Urinary bladder (tissue), 4 donors: ENCODE measurements around the gene IRF2. TPM values are rescaled to one million over a fixed set of nuclear protein-coding genes. Genes with fewer than 3 reads are reported as not detected.

Experiments used
- DNase-seq: peaks from one replicate; pipeline ENCODE4 v3.0.0-alpha.2; 2015; ENCODE audit errors: extremely low spot score
- H3K27ac ChIP-seq: one replicate; pipeline ENCODE4 v1.5.1; 2013; ENCODE audit warnings: low read depth, mild to moderate bottlenecking, moderate library complexity
- H3K36me3 ChIP-seq: one replicate; pipeline ENCODE4 v1.6.1; 2013; ENCODE audit warnings: mild to moderate bottlenecking, moderate library complexity; ENCODE audit not compliant: insufficient read depth
- H3K4me1 ChIP-seq: one replicate; pipeline ENCODE4 v1.6.1; 2013; ENCODE audit warnings: mild to moderate bottlenecking, moderate library complexity; ENCODE audit not compliant: insufficient read depth
- H3K4me3 ChIP-seq: one replicate; pipeline ENCODE4 v1.5.1; 2013; ENCODE audit warnings: low read depth, low read length
- WGBS: extraction: QIAGEN DNeasy Blood & Tissue Kit; methylation state at CpG from one replicate; pipeline ENCODE4 v1.1.7; 2013; 5-methylcytosine and 5-hydroxymethylcytosine counted together
- polyA plus RNA-seq: library from polyadenylated mRNA; stranded (reverse); fragments of 200-250 nt; gene quantifications from one replicate; pipeline ENCODE4 v1.2.3, GENCODE V29; 2013
- total RNA-seq: library from RNA; depleted of rRNA; stranded (reverse); fragments of >200 nt; gene quantifications from one replicate; pipeline ENCODE4 v1.2.3, GENCODE V29; 2014
- donor health status: healthy with polysubstance abuse.
- donor health status: healthy.

The IRF2 gene
- total and polyA plus RNA-seq, 2 donors, result 35.6 to 39.5 TPM

- 90% methylated on average over 6 of the region's 6 CpGs for WGBS
- H3K4me1 ChIP-seq, result peaks cover 1% of the 10 kb centered on the region
- no peaks in the 10 kb centered on the region for H3K36me3 ChIP-seq
- no peak overlapping the region for H3K4me3 ChIP-seq
- no peak overlapping the region for H3K27ac ChIP-seq
- DNase-seq, result no peak
Observed at GRCh38 chr4:184410748-184411147, 63.6 kb downstream of the IRF2 start.

- WGBS, result 86% methylated on average over 12 of the region's 12 CpGs
- Histone ChIP-seq H3K27ac (no peak overlapping the region), H3K4me1 (peaks cover 1% of the 10 kb centered on the region), H3K36me3 (no peaks in the 10 kb centered on the region), H3K4me3 (no peak overlapping the region)
- no peak for DNase-seq
Observed at GRCh38 chr4:184409911-184410692, 64.2 kb downstream of the IRF2 start.

GRCh38 chr4:184409502-184409901 is 64.8 kb downstream of the IRF2 start:
- Histone ChIP-seq H3K36me3 (no peaks in the 10 kb centered on the region), H3K27ac (no peak overlapping the region), H3K4me1 (peaks cover 1% of the 10 kb centered on the region), H3K4me3 (no peak overlapping the region)
- DNase-seq, result no peak
- 89% methylated on average over 9 of the region's 9 CpGs for WGBS

GRCh38 chr4:184408684-184409081 is 65.7 kb downstream of the IRF2 start:
- WGBS, result 82% methylated on average over 3 of the region's 3 CpGs
- H3K27ac ChIP-seq, result no peak overlapping the region
- no peaks in the 10 kb centered on the region for H3K36me3 ChIP-seq

GRCh38 chr4:184408021-184408683 is 66.2 kb downstream of the IRF2 start:
- no peak overlapping the region for H3K27ac ChIP-seq
- no peak overlapping the region for H3K4me3 ChIP-seq
- no peaks in the 10 kb centered on the region for H3K36me3 ChIP-seq
- no peak for DNase-seq
- WGBS, result 74% methylated on average over 8 of the region's 8 CpGs
- peaks cover 1% of the 10 kb centered on the region for H3K4me1 ChIP-seq

More at GRCh38 chr4:184408684-184409081, 65.7 kb downstream of the IRF2 start:
- DNase-seq, result no peak
- H3K4me1 ChIP-seq, result peaks cover 1% of the 10 kb centered on the region
- H3K4me3 ChIP-seq, result no peak overlapping the region

GRCh38 chr4:184406958-184407391 is 67.4 kb downstream of the IRF2 start:
- Histone ChIP-seq H3K36me3 (no peaks in the 10 kb centered on the region), H3K27ac (no peak overlapping the region), H3K4me3 (no peak overlapping the region), H3K4me1 (peaks cover 1% of the 10 kb centered on the region)
- 58% methylated on average over 6 of the region's 6 CpGs for WGBS
- no peak for DNase-seq

GRCh38 chr4:184404047-184404446 is 70.3 kb downstream of the IRF2 start:
- Histone ChIP-seq H3K4me3 (no peak overlapping the region), H3K27ac (no peak overlapping the region), H3K4me1 (no peaks in the 10 kb centered on the region), H3K36me3 (no peaks in the 10 kb centered on the region)
- DNase-seq, result no peak

- DNase-seq, result no peak
- 73% methylated on average over 1 of the region's 1 CpG for WGBS
- Histone ChIP-seq H3K4me1 (no peaks in the 10 kb centered on the region), H3K27ac (no peak overlapping the region), H3K36me3 (no peaks in the 10 kb centered on the region), H3K4me3 (no peak overlapping the region)
Observed at GRCh38 chr4:184403384-184403781, 71.0 kb downstream of the IRF2 start.

- WGBS, result 87% methylated on average over 14 of the region's 14 CpGs
- Histone ChIP-seq H3K4me3 (no peak overlapping the region), H3K4me1 (no peaks in the 10 kb centered on the region), H3K36me3 (no peaks in the 10 kb centered on the region), H3K27ac (no peak overlapping the region)
- DNase-seq, result no peak
Observed at GRCh38 chr4:184402740-184403383, 71.5 kb downstream of the IRF2 start.

- H3K27ac ChIP-seq, result no peak overlapping the region
- H3K4me3 ChIP-seq, result no peak overlapping the region
- H3K4me1 ChIP-seq, result no peaks in the 10 kb centered on the region
- no peaks in the 10 kb centered on the region for H3K36me3 ChIP-seq
- WGBS, result 86% methylated on average over 12 of the region's 12 CpGs
- DNase-seq, result no peak
Observed at GRCh38 chr4:184402239-184402638, 72.1 kb downstream of the IRF2 start.

- Histone ChIP-seq H3K27ac (no peak overlapping the region), H3K4me3 (no peak overlapping the region), H3K36me3 (no peaks in the 10 kb centered on the region), H3K4me1 (no peaks in the 10 kb centered on the region)
- DNase-seq, result no peak
- WGBS, result 70% methylated on average over 13 of the region's 13 CpGs
Observed at GRCh38 chr4:184401397-184402171, 72.8 kb downstream of the IRF2 start.

- no peak for DNase-seq
- H3K4me1 ChIP-seq, result no peaks in the 10 kb centered on the region
- H3K4me3 ChIP-seq, result no peak overlapping the region
- no peaks in the 10 kb centered on the region for H3K36me3 ChIP-seq
- WGBS, result 86% methylated on average over 8 of the region's 8 CpGs
- no peak overlapping the region for H3K27ac ChIP-seq
Observed at GRCh38 chr4:184400891-184401290, 73.5 kb downstream of the IRF2 start.

- Histone ChIP-seq H3K36me3 (no peaks in the 10 kb centered on the region), H3K27ac (no peak overlapping the region), H3K4me3 (no peak overlapping the region), H3K4me1 (no peaks in the 10 kb centered on the region)
- DNase-seq, result no peak
- WGBS, result 62% methylated on average over 7 of the region's 7 CpGs
Observed at GRCh38 chr4:184400375-184400870, 73.9 kb downstream of the IRF2 start.
